GM19240 (cell line): ENCODE data around the gene XPC.

Experiments used
- DNase-seq: peaks from one replicate; pipeline ENCODE4 v3.0.0; 2011; ENCODE audit warnings: low spot score; ENCODE audit not compliant: insufficient read length

XPC gene

DNA sequence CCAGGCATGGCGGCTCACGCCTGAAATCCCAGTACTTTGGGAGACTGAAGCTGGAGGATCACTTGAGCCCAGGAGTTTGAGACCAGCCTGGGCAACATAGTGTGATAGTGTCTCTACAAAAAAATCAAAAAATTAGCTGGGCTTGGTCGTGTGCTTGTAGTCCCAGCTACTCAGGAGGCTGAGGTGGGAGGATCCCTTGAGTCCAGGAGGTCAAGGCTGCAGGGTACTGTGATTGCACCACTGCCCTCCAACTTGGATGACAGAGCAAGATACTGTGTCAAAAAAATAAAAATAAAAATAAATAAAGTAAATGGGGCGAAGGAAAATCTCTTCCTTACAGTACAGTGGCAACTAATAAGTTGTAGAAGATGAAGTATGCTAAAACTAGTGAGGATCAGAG is 29.8 kb upstream of the XPC start:
- DNase-seq, result no peak

DNA sequence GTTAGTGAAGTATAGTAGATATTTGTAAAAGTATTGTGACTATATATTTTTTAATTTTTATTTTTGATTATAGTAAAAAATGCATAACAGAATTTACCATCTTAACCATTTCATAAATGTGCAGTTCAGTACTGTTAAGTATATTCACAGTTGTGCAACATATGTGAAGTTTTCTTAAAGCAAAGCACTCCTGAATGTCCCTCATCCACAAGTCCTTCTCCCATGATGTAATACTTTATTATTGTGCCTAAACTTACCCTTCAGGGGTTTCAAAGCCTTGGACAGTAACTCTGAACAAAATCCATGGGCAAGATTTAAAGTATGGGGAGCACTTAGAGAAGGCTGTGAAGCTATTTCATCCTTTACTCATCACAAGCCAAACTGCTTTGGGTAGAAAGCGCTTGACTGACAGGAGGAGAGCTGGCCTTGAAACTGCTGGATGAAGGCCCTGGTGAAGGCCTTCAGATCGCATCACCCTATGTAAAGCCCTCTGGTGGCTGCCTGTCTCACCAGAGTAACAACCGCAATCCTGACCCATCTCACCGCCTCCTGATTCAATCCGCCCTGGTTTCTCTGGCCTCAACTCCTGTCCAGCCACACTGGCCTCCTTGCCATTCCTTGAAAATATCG is 28.3 kb upstream of the XPC start:
- DNase-seq, result no peak

DNA sequence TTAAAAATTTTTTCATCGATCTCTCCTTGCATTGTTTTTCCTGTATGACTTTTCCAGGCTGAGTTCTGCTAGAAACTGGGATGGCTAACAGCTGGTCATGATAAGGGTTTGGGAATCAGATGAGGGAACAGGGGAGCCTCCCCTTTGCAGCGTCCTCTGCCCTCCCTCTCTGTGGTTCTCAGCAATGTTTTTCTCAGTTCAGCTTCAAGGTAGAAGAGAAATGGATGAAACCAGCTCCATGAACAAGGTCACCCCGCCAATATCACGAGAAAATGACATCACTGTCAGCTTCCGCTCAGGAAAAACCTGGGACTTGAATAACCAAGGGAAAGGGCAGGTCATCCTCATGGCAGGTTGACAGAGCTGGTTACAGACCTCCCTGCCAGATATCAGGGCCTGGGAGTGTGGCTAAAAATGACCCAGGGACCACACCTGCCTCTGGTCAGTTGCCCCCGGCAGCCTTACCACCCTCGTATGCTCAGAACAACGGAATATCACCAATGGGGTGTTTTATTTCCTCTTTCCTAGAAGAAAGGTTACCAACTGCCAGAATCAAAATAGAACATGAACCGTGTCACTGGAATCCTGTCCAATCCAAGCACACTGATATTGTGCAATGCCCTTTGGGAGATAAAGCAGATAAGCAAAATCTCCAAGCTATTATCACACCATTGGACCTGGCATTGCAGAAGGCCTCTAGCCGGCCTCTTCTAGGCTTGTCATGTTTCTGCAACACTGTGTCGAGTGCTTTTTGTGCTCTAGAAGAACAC is 26.3 kb upstream of the XPC start:
- no peak for DNase-seq

DNA sequence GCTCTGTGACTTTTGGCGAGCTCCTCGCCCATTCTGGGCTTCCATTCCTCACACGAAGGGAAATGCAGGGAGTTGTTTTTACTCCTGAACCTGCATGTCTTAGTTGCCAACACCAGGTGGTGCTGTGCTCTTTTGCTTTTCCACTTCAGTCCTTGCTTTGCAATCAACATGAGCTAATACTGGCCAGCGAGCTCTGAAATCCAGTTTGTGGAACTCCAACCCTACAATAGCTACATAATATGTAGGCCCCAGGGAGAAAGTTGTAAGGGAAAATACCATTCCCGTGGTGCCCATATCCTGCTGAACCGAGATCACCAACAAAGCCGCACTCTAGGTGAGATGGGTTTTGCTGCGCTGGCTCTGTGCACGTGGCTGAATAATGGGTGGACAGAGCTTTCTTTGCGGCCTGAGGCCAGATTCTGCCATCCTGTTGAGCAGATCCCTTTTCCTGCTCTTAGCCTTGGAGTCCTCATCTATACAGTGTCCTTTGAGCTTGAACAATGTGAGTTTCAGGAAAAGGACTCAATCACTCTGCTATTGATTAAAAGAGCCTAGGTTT is 25.2 kb upstream of the XPC start:
- peak; percentile 36 for DNase-seq

DNA sequence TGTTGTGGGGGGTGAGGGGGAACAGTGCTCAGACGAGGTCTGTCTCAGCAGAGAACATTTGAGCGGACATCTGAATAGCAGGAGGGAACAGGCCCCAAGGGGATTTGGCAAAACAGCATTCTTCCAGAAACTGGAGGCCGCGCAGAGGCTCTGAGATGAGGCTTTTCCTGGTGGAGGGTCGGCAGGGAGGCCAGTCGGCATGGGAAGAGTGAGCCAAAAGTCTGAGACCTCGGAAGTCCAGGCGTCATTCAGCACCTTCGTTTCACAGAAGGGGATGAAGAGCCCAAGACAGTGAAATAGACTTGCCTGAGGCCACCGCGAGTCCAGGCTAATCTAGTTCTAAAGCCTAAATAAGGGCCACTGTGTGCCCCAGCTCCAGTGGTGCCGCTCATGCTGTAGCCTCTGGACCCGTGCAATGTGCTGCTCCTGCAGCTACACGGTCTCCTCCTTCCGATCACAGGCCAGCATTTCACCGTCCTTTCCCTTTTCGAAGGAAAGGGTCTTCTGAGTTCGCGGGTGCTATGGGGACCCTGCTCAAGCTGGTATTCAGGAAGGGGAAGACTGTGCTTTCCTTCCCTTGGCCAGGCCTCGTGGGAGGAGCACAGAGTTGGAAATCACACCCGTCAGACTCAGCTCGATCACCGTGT is 24.6 kb upstream of the XPC start:
- DNase-seq, result no peak

DNA sequence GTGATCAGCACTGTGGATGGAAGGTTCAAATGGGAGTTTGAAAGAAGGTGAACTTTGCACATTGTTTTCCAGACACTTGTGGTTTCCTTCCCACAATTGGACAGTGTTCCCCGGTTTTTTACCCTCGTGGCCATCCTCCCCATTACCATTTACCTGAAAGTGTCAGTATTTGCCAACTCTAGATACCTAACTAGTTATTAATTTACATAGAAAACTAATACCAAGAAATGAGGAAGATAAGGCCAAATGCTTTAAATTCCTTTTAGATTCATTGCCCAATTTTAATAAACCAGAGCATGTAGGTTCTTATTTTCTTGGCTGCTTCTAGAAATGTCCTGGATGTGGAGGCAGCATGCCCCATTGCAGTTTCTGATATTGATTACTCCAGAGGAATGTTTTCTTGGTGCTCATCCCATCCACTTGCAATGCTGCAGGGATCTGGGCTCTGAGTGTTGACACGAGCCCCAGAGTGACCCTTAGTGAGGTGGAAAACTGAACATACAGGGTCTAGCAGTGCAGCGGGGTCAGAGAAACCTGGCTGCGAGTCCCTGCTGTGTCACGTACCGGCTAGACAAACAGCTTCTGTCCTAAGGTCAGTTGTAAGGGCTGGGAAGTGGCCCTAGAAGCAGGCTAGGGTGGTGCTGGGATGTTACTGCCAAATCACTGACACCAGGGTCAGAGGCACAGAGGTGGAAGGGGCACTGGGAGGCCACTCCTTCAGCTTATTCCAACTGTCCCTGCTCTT is 23.7 kb upstream of the XPC start:
- DNase-seq, result no peak

DNA sequence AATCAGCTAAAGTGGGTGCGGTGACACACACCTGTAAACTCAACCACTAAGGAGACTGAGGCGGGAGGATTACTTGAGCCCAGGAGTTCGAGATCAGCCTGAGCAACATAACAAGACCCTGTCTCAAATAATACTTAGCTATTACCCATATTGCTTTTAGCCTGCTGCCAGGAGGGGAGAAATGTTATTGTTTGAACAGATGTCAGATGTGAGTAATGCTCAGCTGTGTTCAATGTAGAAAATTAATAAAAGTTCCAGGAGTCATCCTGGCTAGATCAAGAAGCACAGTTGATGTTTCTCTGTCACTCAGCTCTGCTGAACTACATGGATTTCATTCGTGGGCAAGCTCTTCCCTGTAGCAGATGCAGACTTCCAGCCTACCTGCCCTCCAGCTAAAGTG is 22.4 kb upstream of the XPC start:
- DNase-seq, result no peak

DNA sequence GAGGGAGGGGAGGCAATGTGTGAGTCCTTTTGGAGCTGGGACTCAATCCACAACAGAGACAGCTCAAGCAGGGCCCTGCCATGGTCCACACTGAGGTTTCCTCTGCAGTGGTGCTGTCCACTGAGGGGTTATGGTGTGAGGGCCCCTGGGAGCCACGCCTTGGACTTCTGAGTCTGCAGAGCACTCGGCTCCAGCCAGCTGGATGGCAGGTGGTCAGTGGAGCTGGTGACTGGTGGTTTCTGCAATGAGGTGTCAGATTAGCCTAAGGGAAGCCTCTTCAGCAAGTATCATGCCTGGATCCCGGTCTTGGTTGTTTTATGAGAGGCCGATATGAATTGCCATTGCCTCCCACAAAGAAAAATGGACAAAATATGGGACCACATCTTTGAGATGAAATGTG is 21.9 kb upstream of the XPC start:
- DNase-seq, result no peak

DNA sequence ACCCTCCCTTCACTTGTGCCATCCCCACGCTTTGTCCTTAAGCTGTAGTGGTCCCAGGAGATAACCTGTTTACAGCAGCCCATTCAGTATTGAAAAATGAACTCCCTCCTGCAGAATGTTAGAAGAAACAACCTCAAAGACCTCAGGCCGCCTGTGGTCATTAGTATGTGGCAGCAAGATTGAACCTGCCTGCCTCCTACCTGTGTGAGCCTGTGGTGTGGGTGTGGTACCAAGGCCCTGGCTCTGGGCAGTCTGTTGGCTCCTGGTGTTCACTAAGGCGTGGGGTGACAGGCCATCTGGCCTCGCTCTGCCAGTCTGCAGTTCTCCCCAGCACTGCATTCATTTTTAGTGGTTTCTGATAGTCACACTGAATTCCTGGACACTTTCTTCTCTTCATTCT is 21.2 kb upstream of the XPC start:
- DNase-seq, result no peak

DNA sequence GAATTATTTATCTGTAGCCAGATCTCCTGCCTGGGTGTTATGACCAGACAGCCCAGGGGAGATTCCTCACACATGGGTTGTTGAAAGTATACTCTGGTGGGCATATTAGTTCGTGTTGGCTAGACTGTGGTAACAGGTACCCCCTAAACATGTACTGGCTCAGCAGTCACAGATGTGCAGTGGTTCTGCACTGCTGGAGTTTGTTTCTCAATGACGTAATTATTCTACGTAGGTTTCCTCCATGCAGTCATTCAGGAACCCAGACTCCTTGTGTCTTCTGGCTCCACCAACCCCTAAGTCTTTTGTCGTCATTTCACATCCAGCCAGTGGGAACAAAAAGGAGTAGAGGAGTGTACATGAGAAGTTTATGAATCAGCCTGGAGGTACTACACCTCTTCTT is 16.5 kb upstream of the XPC start:
- no peak for DNase-seq

DNA sequence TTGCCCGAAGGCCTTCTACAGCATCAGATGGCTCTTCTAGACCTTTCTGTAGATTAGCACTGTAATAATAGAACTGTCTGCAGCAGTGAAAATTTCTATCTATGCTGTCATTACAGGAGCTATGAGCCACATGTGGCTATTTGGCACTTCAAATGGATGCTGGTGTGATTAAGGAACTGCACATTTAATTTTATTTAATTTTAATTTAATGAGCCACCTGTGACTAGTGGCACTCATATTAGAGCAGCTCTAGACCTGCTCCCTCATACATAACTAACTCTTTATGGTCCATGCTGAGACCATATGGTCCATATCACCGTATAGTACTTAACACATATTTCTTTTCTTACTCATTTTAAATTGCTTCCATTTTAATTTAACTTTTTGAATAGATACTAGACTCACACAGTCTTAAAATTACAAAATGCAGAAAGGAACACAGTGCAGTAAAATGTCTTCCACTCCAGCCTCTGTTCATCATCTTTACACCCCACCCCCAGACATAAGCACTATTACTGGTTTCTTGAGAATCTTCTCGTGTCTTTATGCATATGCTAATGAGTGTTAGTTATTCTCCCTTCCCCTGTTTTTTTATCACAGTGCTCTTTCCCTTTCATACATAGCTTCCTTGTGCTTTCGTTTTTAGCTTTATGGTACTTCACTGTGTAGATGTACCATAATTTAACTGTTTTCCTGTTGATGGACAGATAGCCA is 9.8 kb upstream of the XPC start:
- DNase-seq, result no peak

DNA sequence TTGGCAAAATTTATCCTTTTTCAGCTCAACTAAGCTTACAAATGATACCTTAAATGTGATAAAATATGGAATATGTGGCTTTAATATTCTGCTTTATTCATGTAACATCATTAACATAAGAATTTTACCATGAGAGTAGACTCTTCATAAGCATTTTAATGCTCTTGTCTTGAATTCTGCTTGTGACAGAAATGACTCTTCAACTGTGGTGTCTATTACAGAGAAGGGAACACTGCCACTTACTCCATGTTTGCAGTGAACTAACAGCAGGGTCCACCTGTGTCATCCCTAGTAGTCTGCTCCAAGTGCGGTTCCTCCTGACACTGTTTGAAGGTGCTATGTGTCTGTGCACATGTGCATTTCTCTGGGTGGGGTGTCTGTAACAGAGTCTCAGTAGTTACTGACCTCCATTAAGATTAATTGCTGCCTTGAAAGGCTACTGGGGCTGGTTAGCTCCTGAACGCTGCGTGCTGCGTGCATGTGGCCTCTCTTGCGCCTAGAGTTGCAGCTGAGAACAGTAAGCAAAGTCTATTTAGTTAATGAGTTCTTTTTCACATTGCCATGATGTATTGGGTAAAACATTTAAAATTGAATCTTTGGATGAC is 8.6 kb upstream of the XPC start:
- no peak for DNase-seq

DNA sequence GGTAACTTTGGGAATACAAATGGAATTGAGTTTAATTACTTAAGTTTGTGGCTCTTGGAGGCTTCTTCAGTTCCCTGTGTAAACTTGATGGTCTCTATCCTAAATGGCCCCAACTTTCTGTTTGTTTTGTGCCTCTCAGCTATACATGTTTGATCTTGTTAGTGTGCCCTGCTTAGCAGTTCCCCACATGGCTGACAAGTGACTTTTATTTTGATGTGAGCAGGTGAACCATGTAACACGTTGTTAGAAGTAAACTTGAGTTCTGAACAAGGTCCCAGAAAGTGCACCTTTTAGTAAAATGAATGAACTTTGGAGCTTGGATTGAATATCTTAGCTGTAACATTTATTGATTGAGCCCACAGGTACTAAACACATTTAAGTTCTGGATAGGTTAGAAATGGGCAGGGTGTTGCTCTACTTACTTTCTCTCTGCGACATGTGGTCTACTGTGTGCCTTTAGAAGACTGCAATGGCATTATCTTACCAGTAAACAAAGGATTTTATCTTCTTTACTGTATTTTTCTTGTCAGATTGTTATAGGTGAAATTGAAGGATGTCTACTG is 4.7 kb upstream of the XPC start:
- DNase-seq, result no peak

DNA sequence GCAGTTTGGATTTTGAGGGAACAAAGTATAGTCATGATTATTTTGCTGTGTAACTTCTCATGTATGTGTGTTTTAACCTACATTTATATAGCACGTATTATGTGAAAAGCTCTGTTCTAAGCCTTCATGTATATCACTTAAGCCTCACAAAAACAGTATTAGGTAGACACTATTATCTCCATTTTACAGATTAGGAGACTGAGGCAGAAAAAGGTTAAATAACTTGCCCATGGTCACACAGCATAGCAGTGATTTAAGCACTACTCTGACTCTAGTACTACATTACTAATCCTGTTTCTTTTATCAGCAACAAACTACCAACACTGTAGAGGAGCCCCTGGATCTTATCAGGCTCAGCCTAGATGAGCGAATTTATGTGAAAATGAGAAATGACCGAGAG is 2.9 kb upstream of the XPC start:
- DNase-seq, result no peak

DNA sequence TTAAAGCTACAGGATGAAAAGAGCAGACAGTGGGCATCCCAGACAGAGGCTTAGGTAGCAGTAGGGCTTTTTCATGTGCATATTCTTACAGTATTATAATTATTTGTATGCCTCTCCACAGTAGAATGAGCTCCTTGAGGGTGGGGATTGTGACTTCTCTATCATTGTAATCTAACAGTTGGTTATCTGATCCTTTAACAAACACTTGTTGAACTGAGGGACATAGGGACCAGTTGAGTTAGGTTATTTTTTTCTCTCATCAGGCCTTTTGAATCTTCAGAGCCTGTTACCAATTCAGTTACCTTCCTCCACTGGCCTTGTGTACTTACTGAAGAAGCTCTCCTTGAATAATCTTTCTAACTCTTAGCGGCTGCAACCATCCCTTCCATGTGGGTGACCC is 1.4 kb upstream of the XPC start:
- no peak for DNase-seq

DNA sequence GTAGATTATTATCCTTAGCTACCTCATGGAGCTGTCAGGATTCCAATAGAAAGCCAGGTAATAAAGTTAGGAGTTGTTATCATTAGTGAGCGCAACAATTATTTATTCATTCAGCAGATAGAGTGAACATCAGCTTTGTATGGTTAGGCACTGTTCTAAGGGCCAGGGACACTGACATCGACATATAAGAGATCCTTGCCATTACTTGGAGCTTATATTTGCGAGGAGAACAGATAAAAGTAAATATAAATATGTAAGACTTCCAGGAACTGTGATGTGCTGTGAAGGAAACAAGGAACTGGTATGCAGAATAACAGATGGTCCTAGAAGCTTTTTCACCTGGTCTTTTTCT is 689 bp upstream of the XPC start:
- no peak for DNase-seq

DNA sequence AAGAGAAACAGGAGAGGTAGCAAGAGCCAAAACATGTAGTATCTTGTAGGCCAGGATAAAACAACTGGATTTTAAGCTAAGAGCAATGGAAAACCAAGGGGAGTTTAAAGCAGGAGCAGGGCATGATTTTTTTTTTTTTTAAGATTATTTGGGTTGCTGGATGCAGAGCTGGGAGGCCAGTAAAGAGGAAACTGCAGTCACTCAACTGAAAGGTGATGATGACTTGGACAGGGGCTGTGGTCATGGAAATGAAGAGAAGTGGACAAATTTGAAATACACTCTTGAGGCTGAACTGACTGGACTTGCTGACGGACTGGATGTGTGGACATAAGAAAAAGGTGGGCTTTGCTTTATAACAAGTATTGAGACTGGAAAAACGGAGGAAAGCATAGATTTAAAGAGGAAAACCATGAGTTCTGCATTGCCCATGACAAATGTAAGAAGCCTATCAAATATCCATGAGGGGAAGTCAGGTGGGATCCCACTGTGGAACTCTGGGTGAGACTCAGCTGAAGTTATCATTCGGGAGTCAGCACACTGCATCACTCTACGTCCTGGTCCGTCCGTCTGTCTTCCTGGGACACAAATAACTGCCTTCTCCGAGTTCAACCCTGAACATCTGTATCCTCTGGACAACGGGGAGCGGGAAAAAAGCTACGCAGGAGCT is 688 bp downstream of the XPC start:
- DNase-seq, result no peak

DNA sequence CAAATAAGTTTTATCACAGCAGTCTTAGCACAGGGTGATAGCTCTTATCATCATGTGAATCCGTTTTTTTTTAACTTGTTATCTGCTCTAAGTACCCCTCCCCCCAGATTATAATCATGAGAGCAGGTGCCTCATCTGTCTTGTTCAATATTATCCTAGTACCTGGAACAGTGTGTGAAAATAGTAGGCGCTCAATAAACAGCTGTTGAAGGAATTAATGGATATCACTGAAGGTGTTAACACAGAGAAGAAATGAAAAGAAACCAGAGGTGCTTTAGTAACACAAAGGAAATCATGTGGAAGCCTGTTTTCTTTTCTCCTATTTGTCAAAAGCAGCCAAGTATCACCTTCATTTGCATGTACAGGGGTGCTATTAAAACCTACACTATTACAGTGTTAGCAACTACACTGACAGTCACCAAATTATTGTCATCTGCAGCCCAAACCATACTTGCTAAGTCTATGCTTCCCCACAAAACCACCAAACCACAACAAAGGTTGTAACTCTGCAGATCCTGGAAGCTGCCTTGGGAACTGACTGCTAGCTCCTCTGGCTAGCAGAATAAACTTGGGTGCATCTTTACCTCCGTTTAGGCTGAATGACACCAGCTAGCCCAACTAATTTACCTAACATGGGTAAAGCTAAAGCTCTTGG is 2.9 kb downstream of the XPC start:
- DNase-seq, result no peak

DNA sequence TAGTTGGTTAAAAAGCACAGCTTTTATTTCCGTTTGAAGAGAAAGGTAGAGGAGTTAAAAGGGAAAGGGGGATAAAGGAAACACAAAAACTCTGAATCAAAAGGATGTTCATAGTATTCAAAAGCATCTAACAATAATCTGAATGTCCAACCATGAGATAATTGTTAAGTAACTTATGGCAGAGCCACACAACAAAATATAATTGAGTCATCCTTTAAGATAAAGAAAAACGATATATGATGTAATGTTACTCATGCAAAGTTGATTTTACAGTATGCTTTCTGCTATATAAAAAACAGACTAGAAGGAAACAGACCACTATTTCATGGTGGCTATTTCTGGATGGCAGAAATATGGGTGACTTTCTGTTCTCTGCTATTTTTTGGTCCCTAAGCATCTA is 3.9 kb downstream of the XPC start:
- no peak for DNase-seq

DNA sequence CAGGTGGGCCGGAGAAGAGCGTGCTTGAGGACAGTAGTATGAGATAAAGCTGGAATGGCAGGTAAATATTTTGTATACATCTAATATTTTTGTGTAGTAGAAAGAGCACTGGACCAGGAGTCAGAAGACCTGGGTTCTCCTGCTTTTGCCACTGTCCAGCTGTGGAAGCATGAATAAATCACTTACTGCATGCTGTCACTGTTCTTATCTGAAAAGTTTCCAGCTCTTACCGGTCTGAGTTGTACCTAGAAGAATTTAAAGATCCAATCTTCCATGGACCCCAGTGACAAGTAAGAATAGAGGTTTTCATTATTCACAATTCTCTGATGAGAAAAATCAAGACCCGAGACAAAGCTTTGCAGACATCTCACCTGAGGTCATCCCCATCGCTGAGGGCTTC is 5.9 kb downstream of the XPC start:
- no peak for DNase-seq
